Neural cell (in vitro differentiated cells): ENCODE data around the gene CNOT3. TPM values are rescaled to one million over a fixed set of nuclear protein-coding genes. Genes with fewer than 3 reads are reported as not detected.

Experiments
- H2AFZ ChIP-seq: fragments of 200-600, 300-800 bp; sonication (generic), shearing (Covaris generic); 2 replicates; pipeline ENCODE4 v1.6.0; 2014; ENCODE audit warnings: low read depth, mild to moderate bottlenecking, antibody characterized with exemption, low read length, moderate library complexity
- H3F3A ChIP-seq: fragments of 200-600 bp; shearing (Covaris generic); 2 replicates; pipeline ENCODE4 v1.6.1; 2016; ENCODE audit warnings: mild to moderate bottlenecking, moderate library complexity, mixed read lengths, antibody characterized with exemption, low read length; ENCODE audit not compliant: insufficient read depth, poor library complexity, severe bottlenecking
- H3K27ac ChIP-seq: fragments of 200-600, 300-800 bp; sonication (generic), shearing (Covaris generic); 2 replicates; pipeline ENCODE4 v1.5.1; 2014; ENCODE audit warnings: mild to moderate bottlenecking, low read length, moderate library complexity
- H3K27me3 ChIP-seq: fragments of 300-800, 200-600 bp; sonication (generic), shearing (Covaris generic); 2 replicates; pipeline ENCODE4 v1.6.0; 2014; ENCODE audit warnings: mild to moderate bottlenecking, low read depth, low read length, moderate library complexity; ENCODE audit not compliant: insufficient read depth
- H3K36me3 ChIP-seq: fragments of 300-800, 200-600 bp; sonication (generic), shearing (Covaris generic); 2 replicates; pipeline ENCODE4 v1.5.1; 2014; ENCODE audit warnings: mild to moderate bottlenecking, antibody characterized with exemption, low read length, moderate library complexity; ENCODE audit not compliant: insufficient read depth
- H3K4me2 ChIP-seq: fragments of 300-800, 200-600 bp; sonication (generic), shearing (Covaris generic); 2 replicates; pipeline ENCODE4 v1.6.0; 2014; ENCODE audit warnings: mild to moderate bottlenecking, low read length
- H3K4me3 ChIP-seq: fragments of 300-800, 200-600 bp; sonication (generic), shearing (Covaris generic); 2 replicates; pipeline ENCODE4 v1.5.1; 2014; ENCODE audit warnings: mild to moderate bottlenecking, low read length, moderate library complexity
- H3K79me2 ChIP-seq: fragments of 200-600 bp; shearing (Covaris generic); replicated peaks from 2 replicates; pipeline ENCODE4 v1.6.0; 2014; ENCODE audit warnings: mild to moderate bottlenecking, low read length, moderate library complexity; ENCODE audit not compliant: insufficient read depth
- H3K9ac ChIP-seq: fragments of 300-800, 200-600 bp; sonication (generic), shearing (Covaris generic); 2 replicates; pipeline ENCODE4 v1.6.1; 2016; ENCODE audit warnings: mild to moderate bottlenecking, low read length, mixed read lengths
- H3K9me2 ChIP-seq: fragments of 200-600 bp; shearing (Covaris generic); 2 replicates; pipeline ENCODE4 v1.6.1; 2016; ENCODE audit warnings: mild to moderate bottlenecking, low read length, mixed read lengths; ENCODE audit not compliant: insufficient read depth
- H3K9me3 ChIP-seq: fragments of 200-600, 300-800 bp; sonication (generic), shearing (Covaris generic); 2 replicates; pipeline ENCODE4 v1.6.1; 2016; ENCODE audit warnings: mild to moderate bottlenecking, mixed run types, low read length, moderate library complexity, mixed read lengths
- H4K20me1 ChIP-seq: fragments of 200-600 bp; shearing (Covaris generic); 2 replicates; pipeline ENCODE4 v1.6.1; 2016; ENCODE audit warnings: mild to moderate bottlenecking, mixed run types; ENCODE audit not compliant: insufficient read depth
- CTCF ChIP-seq: fragments of 450-650 bp; IDR thresholded peaks from 2 replicates; pipeline ENCODE4 v1.5.1; 2014; ENCODE audit warnings: antibody characterized with exemption, mild to moderate bottlenecking, moderate library complexity; ENCODE audit not compliant: poor library complexity, severe bottlenecking
- EP300 ChIP-seq: fragments of 450-650 bp; conservative IDR thresholded peaks from 2 replicates; pipeline ENCODE4 v1.6.1; 2014; ENCODE audit warnings: antibody characterized with exemption, mild to moderate bottlenecking, moderate library complexity; ENCODE audit not compliant: poor library complexity, severe bottlenecking
- EZH2 ChIP-seq: fragments of 200-600, 300-800 bp; shearing (Covaris generic), sonication (generic); IDR thresholded peaks from 2 replicates; pipeline ENCODE4 v1.6.1; 2014; ENCODE audit warnings: antibody characterized with exemption, low read length, borderline replicate concordance, mild to moderate bottlenecking; ENCODE audit not compliant: insufficient read depth, poor library complexity, severe bottlenecking
- MXI1 ChIP-seq: fragments of 450-650 bp; conservative IDR thresholded peaks from 2 replicates; pipeline ENCODE4 v1.6.1; 2014; ENCODE audit warnings: antibody characterized with exemption, mild to moderate bottlenecking; ENCODE audit not compliant: poor library complexity, severe bottlenecking
- POLR2AphosphoS5 ChIP-seq: IDR thresholded peaks from 2 replicates; pipeline ENCODE4 v1.6.1; 2012
- RAD21 ChIP-seq: fragments of 450-650 bp; conservative IDR thresholded peaks from 2 replicates; pipeline ENCODE4 v1.6.1; 2014; ENCODE audit warnings: antibody characterized with exemption, mild to moderate bottlenecking, moderate library complexity
- REST ChIP-seq: IDR thresholded peaks from 2 replicates; pipeline ENCODE4 v1.6.1; 2012; ENCODE audit warnings: borderline replicate concordance
- SMC3 ChIP-seq: fragments of 450-650 bp; conservative IDR thresholded peaks from 2 replicates; pipeline ENCODE4 v1.6.1; 2014; ENCODE audit warnings: antibody characterized with exemption, mild to moderate bottlenecking, moderate library complexity; ENCODE audit not compliant: poor library complexity
- TAF1 ChIP-seq: IDR thresholded peaks from 2 replicates; pipeline ENCODE4 v1.6.1; 2012; ENCODE audit warnings: low read depth
- polyA plus RNA-seq: library from polyadenylated mRNA; depleted of rRNA; stranded (reverse); fragments of >200 nt; gene quantifications from 2 replicates; pipeline ENCODE4 v1.2.3, GENCODE V29; 2014

The CNOT3 gene
- polyA plus RNA-seq, 1 donor from 2014 or later: 7.6 TPM

- Histone ChIP-seq H3K9me3 (no peaks in the 10 kb centered on the region), H3K4me2 (no peak overlapping the region), H3K79me2 (peaks cover 16% of the 10 kb centered on the region), H3F3A (no peaks in the 10 kb centered on the region), H3K36me3 (no peaks in the 10 kb centered on the region), H3K27me3 (no peaks in the 10 kb centered on the region), H2AFZ (no peak overlapping the region), H3K9ac (no peak overlapping the region), H3K4me3 (no peak overlapping the region), H3K27ac (no peak overlapping the region), H3K9me2 (no peaks in the 10 kb centered on the region), H4K20me1 (no peaks in the 10 kb centered on the region)
- no peak for TF ChIP-seq TAF1
- no peak for TF ChIP-seq SMC3
- TF ChIP-seq EP300: no peak
- no peak for TF ChIP-seq REST
- TF ChIP-seq RAD21: no peak
- no peak for TF ChIP-seq POLR2AphosphoS5
- TF ChIP-seq EZH2: no peak
- no peak for TF ChIP-seq CTCF
- no peak for TF ChIP-seq MXI1
These were observed 32.4 kb upstream of the CNOT3 start for GRCh38 chr19:54104998-54105715.

- no peaks in the 10 kb centered on the region for H3K9me3 ChIP-seq
- H3K4me3 ChIP-seq: no peak overlapping the region
- H3F3A ChIP-seq: no peaks in the 10 kb centered on the region
- no peak overlapping the region for H2AFZ ChIP-seq
- no peaks in the 10 kb centered on the region for H3K9me2 ChIP-seq
- TF ChIP-seq RAD21: no peak
- TF ChIP-seq CTCF: no peak
- TF ChIP-seq TAF1: no peak
- TF ChIP-seq SMC3: no peak
- no peak for TF ChIP-seq MXI1
- no peak for TF ChIP-seq REST
- no peak for TF ChIP-seq EZH2
- TF ChIP-seq POLR2AphosphoS5: no peak
- TF ChIP-seq EP300: no peak
- no peaks in the 10 kb centered on the region for H3K27me3 ChIP-seq
- H3K79me2 ChIP-seq: peaks cover 16% of the 10 kb centered on the region
- no peaks in the 10 kb centered on the region for H3K36me3 ChIP-seq
- no peak overlapping the region for H3K4me2 ChIP-seq
- no peak overlapping the region for H3K9ac ChIP-seq
- H3K27ac ChIP-seq: no peak overlapping the region
- no peaks in the 10 kb centered on the region for H4K20me1 ChIP-seq
These were observed 31.8 kb upstream of the CNOT3 start for GRCh38 chr19:54105796-54106195.
